Body of pancreas (tissue), 4 donors: ENCODE results near the gene ADGRE3.

ENCODE experiments used
- CTCF ChIP-seq, 7 experiments: fragments of 450-650 bp in 4 of 7; fragments of 200-600 bp in 3 of 7; sonication (generic) in 3 of 7; IDR thresholded peaks; one replicate each; pipeline ENCODE4 v1.5.1; 2016 to 2019; ENCODE audit warnings: antibody characterized with exemption in 7 of 7
- POLR2A ChIP-seq, 3 donors: fragments of 450-650 bp; IDR thresholded peaks; one replicate each; pipeline ENCODE4 v1.6.1; 2016; ENCODE audit warnings: antibody characterized with exemption in 3 of 3, mild to moderate bottlenecking in 2 of 3

GRCh38 chr19:14599548-14600147 lies 75.0 kb downstream of the ADGRE3 start:
- no peak for TF ChIP-seq CTCF (IDR thresholded peaks at IDR 0.05)
- TF ChIP-seq POLR2A (IDR thresholded peaks at IDR 0.05) = no peak
